ENCODE results near the gene MRPL51.

GRCh38 chr12:6489449-6489848, 3.6 kb downstream of the MRPL51 start:
- TF ChIP-seq MAX (IDR thresholded peaks at IDR 0.05) (no peak), SRF (IDR thresholded peaks at IDR 0.05; ENCODE audit: low read depth) (no peak), POLR2A (IDR thresholded peaks at IDR 0.05; ENCODE audit: borderline replicate concordance, extremely low read depth, insufficient read depth, insufficient read length) (no peak), CTCF (IDR thresholded peaks at IDR 0.05 in 2 of 3, conservative IDR thresholded peaks at IDR 0.05 in 1 of 3; ENCODE audit: borderline replicate concordance in 1 of 3, insufficient read depth in 1 of 3, low read depth in 2 of 3, low read length in 2 of 3) (no peak), ZNF274 (IDR thresholded peaks at IDR 0.05; ENCODE audit: low read depth, low read length) (no peak), EZH2phosphoT487 (IDR thresholded peaks at IDR 0.05; ENCODE audit: borderline replicate concordance) (no peak), EZH2 (IDR thresholded peaks at IDR 0.05) (no peak), REST (IDR thresholded peaks at IDR 0.05; ENCODE audit: low read depth) (no peak), CEBPB (IDR thresholded peaks at IDR 0.05; ENCODE audit: low read depth) (no peak), YY1 (IDR thresholded peaks at IDR 0.05; ENCODE audit: extremely low read depth, insufficient replicate concordance, low read depth, low read length) (no peak), TCF7L2 (IDR thresholded peaks at IDR 0.05; ENCODE audit: borderline replicate concordance, extremely low read depth, insufficient read depth, insufficient read length) (no peak)

All from HCT116 (cell line).